ENCODE measurements around the gene HOXC13.

The HOXC13 gene

GRCh38 chr12:53971129-53971528, 32.5 kb downstream of the HOXC13 start:
- FAIRE-seq = no peak

GRCh38 chr12:53971686-53972085, 33.1 kb downstream of the HOXC13 start:
- FAIRE-seq = no peak

- FAIRE-seq = no peak
Observed at GRCh38 chr12:53972152-53972702, 33.6 kb downstream of the HOXC13 start.

GRCh38 chr12:53972722-53973235, 34.1 kb downstream of the HOXC13 start, which contains the start of gene HOXC11:
TSS of gene HOXC11 (plus strand) at chr12:53973126. CDS start at chr12:53973242, 116 bp downstream.
- FAIRE-seq = no peak

- no peak for FAIRE-seq
Observed at GRCh38 chr12:53973236-53974042, 34.8 kb downstream of the HOXC13 start.

GRCh38 chr12:53974084-53975063, 35.7 kb downstream of the HOXC13 start, which contains the start of gene HOTAIR:
TSS of gene HOTAIR (minus strand) at chr12:53974954.
- FAIRE-seq = no peak

- no peak for FAIRE-seq
Observed at GRCh38 chr12:53975064-53975471, 36.4 kb downstream of the HOXC13 start.

- FAIRE-seq = no peak
Observed at GRCh38 chr12:53975479-53976152, 37.0 kb downstream of the HOXC13 start.

GRCh38 chr12:53976172-53976822, 37.7 kb downstream of the HOXC13 start:
- FAIRE-seq = no peak

GRCh38 chr12:53976823-53977595, 38.4 kb downstream of the HOXC13 start:
- no peak for FAIRE-seq

- no peak for FAIRE-seq
Observed at GRCh38 chr12:53977596-53978445, 39.2 kb downstream of the HOXC13 start.

GRCh38 chr12:53978477-53979356, 40.1 kb downstream of the HOXC13 start:
- FAIRE-seq = no peak

- FAIRE-seq = no peak
Observed at GRCh38 chr12:53980104-53980801, 41.6 kb downstream of the HOXC13 start.

- FAIRE-seq = no peak
Observed at GRCh38 chr12:53980802-53981496, 42.3 kb downstream of the HOXC13 start.

GRCh38 chr12:53981634-53982565, 43.3 kb downstream of the HOXC13 start:
- no peak for FAIRE-seq

Data from A204.1 (cell line).